Putamen (tissue), 1 donor: Measurements from ENCODE around the gene ADGRV1.
"Not testable (repeated sequence)": the region's sequence is repeated elsewhere in the genome, so short reads cannot be mapped to it uniquely, and the experiment has no call there.

Experiments used
- DNase-seq: peaks from one replicate; pipeline ENCODE4 v3.0.0-alpha.2; 2016; ENCODE audit warnings: low spot score

ADGRV1 gene

GRCh38 chr5:91031402-91031752 lies 472.8 kb downstream of the ADGRV1 start:
- DNase-seq: no peak

DNA sequence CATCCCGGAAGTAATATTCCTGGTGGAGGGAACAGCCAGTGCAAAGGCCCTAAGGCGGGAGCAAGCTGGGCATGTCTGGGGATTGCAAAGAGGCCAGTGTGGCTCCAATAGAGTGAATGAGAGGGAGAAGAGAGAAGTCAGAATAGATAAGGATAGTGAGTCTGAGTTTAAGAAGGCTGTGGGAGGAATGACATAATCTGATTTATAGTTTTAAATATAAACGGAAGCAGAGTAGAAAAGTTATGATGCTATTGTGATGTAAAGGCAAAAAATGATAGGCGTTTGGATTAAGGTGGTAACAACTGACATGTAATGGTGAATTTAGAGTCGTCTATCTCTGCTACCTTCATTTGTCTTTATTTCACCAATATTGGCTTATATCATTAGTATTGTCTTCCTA lies 473.5 kb downstream of the ADGRV1 start:
- DNase-seq: no peak

GRCh38 chr5:91033370-91033769 lies 474.8 kb downstream of the ADGRV1 start:
- no peak for DNase-seq

DNA sequence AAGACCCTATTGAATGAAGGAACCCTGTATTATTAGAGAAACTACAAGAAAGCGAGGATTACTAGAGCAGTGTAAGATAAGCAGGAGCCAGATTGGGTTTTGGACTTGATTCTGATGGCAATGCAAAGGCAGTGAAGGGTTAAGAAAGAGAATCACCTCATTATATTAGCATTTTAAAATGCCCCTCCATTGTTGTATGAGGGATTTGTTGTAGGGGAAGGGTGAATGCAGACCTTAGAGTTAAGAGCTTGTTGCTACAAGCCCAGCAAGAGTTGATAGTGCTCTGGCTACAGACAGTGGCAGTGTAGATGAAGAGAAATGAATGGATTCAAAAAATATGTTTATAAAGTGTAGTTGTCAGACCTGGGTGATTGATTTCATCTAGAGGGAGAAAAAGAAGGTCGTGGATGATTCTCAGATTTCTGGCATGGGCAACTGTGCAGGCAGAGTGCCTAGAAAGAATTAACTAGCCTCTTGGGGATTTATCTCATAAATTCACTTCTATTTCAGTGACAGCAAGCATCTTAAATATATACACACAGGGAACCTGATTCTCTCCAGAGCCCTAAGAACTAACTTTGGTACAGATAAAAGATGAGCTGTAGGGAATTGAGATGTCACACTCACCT lies 479.7 kb downstream of the ADGRV1 start:
- DNase-seq: no peak

GRCh38 chr5:91041132-91041531 lies 482.5 kb downstream of the ADGRV1 start:
- not testable (repeated sequence) for DNase-seq

DNA sequence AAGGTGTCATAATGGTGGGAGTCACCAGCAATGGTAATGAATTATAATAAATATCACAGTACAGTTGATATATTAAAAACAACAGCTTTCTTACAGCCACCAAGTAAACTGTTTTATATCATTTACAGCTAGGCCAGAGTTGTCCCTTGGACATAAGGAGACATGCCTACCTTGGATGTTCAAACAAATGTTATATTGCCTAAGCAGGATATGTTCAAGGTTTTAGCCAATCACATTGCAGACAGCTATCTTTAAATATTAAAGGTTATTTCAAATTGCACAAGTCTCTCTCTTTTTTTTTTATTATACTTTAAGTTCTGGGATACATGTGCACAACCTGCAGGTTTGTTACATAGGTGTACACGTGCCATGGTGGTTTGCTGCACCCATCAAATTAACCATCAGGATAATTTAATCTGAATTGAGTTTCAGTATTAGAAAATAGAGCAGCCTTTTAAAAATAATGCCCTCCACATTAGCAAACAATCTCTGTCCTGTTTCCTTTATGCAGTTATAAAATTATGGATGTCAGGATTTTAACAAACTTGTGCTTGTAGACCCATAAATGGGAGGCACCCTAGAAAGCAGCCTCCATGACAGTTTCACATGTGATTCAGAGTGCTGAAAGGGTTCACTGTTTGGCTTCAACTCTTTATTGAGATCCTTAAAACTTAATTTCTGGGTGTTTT lies 483.8 kb downstream of the ADGRV1 start:
- no peak for DNase-seq

GRCh38 chr5:91042936-91043255 lies 484.3 kb downstream of the ADGRV1 start:
- DNase-seq: no peak

DNA sequence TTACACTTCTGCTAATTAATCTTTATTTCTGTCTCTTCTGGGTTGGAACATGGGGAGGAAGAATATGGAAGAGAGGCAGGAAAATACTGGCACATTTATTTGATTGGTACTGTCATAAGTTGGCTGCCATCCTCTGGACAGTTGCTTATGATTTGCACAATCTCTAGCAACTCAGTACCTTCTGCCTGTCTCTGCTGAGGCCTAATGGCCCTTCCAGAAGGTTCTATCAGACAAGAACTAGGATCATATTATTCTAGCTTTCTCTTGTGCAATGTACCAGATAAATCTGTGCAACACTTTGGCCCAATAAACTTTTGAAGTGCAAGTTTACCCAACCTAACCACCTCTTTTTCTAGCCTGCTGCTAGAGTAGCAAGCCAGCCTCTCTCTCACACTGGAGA lies 489.5 kb downstream of the ADGRV1 start:
- DNase-seq: no peak

DNA sequence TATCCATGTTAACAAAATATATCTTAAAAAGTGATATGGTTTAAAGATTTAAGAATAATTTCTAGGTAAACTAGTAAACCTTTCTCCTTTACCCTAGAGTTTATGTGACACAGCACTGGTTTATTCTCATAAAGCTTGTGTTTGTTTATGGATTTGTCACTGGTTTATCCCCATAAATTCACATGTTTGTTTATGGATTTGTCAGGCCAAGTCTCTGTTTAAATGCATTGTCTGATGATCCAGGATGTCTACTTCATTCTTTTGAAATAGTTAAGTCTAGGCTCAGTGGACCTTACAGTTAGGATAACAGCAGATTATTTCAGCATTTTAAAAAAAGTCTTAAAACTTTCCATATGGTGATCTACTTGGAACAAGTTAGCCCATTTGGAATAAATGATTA lies 490.5 kb downstream of the ADGRV1 start:
- DNase-seq: no peak

- no peak for DNase-seq
These were observed 491.2 kb downstream of the ADGRV1 start for GRCh38 chr5:91049800-91050199.

GRCh38 chr5:91052411-91052810 lies 493.8 kb downstream of the ADGRV1 start:
- not testable (repeated sequence) for DNase-seq

DNA sequence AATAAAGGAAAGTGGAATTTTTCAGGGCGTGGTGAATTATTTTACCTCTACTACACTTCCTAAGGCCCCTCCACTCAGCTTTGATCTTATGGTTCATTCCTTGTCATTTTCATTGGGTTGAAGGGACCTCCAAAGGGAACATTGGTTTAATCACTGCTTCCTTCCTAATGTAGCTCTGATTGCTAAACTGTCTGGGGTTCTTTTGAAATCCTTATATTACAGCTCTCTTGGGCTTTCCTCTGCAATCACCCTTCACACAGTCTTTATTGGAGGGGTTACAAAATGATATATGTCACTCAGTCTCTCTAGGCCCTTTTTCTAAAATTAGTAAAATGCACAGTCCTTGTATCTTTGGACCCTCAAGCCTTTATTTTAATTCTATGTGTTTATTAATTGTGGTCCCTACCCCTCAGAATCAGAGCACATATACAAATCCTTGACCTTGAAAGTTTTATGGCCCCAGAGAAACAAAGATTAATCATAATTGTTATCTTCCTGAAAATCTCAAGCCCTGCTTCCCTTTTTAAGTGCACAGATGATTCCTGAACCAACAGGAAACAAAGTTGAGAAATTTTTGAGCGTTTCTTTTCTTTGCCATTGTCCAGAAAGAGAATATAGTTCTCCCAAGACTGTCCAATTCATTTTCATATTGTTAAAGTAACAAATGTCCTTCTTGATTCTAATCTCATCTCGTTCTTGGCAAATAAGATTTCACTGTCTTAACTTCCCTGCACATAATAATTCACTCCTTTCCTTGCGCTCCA lies 494.6 kb downstream of the ADGRV1 start:
- DNase-seq: no peak

DNA sequence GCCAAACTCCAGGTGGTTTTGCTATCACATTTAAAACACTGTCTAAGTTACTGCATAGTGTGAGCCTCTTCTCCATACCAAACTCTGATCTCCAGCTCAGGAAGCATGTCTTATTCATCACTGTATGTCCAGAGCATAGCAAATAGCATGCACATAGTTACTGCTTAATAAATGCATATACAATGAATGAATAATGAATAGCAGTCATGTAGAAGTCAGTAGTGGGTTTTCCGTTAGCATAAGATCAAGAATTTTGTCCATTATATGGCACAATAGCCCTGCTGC lies 495.1 kb downstream of the ADGRV1 start:
- DNase-seq: no peak

DNA sequence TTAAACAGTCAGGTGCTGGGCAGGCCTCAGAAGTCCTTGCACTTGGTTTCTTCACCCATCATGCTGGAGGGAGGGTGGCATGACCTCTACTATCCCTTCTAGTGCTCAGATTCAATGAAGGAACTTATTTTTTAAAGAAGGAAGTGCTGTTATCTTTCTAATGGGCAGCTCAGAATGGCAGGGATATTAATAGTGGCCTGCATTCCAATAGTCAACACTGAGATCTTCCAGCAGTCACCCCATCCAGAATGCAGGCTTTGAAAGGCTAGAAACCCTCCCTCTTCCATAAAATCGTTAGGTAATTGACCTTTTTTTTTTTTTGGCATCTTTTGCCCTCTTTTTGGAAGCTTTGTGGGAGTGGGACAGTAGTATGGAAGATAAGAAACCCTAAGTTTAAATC lies 499.6 kb downstream of the ADGRV1 start:
- no peak for DNase-seq

GRCh38 chr5:91058575-91058974 lies 500.0 kb downstream of the ADGRV1 start:
- no peak for DNase-seq

- DNase-seq: no peak
These were observed 500.8 kb downstream of the ADGRV1 start for GRCh38 chr5:91059409-91059808.

DNA sequence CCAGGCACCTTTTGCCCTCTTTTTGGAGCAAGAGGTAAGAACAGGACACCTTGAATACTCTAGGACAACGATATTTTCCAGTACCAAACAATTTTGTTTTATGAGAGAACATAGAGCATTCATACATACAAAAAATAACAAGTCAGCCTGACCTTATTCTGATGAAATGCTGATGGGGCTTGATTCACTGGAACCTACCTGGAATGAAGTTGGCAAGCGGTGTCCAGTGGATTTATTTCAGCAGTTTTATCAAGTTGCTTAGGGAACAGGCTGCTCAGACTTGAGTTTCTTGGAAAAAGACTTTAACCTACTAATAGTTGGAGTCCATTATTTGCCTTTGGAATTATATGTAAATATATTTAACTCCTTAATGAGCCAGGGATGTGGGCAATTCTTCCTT lies 502.5 kb downstream of the ADGRV1 start:
- DNase-seq: no peak

- DNase-seq: no peak
These were observed 503.5 kb downstream of the ADGRV1 start for GRCh38 chr5:91061946-91062562.

- peak; percentile 37 for DNase-seq
These were observed 504.6 kb downstream of the ADGRV1 start for GRCh38 chr5:91063098-91063690.

DNA sequence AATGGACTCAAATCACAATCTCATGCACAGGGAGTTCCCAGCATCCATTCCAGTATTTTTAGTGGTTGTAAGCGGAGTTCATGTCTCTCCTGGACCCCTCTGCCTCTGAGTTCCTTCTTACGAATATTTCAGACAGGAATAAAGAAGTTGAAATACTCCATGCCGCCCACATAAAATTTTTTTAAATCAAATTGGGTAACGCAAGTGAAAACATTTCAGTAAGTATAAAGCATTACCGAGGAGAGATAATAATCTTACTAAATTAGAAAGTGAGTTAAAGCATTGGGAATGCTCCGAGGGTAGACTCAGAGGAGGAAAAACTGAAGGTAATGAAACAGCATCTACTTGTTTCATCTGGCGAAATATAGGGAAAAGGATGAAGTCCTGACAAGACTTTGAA lies 506.9 kb downstream of the ADGRV1 start:
- DNase-seq: no peak

DNA sequence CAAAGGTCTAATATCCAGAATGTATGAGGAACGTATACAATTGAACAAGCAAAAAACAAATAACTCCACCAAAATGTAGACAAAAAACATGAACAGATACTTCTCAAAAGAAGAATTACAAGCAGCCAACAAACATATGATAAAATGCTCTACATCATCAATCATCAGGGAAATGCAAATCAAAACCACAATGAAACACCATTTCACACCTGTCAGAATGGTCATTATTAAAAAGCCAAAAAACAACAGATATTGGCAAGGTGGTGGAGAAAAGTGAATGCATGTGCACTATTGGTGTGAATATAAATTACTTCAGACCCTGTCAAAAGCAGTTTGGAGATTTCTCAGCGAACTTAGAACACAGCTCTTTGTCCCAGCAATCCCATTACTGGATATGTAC lies 510.8 kb downstream of the ADGRV1 start:
- no peak for DNase-seq

- DNase-seq: no peak
These were observed 512.4 kb downstream of the ADGRV1 start for GRCh38 chr5:91070761-91071550.
